Esophagus muscularis mucosa (tissue), 4 donors: ENCODE measurements around the gene CST9L. TPM values are rescaled to one million over a fixed set of nuclear protein-coding genes. Genes with fewer than 3 reads are reported as not detected.
A peak's percentile ranks its signal among the peaks of the same experiment; 100 is the strongest.
"Not testable (repeated sequence)": the region's sequence is repeated elsewhere in the genome, so short reads cannot be mapped to it uniquely, and the experiment has no call there.

Experiments used
- DNase-seq: peaks from one replicate; pipeline ENCODE4 v3.0.0-alpha.2; 2017; ENCODE audit errors: extremely low spot score
- H3K27ac ChIP-seq, 4 donors: fragments of 200-600 bp; sonication (generic); replicated peaks in 1 of 4; 1 replicate in 3 of 4; 2 replicates in 1 of 4; pipeline ENCODE4 v1.5.1; 2016 to 2019; ENCODE audit warnings: mild to moderate bottlenecking in 1 of 4
- H3K27me3 ChIP-seq, 4 donors: fragments of 200-600 bp; sonication (generic); one replicate each; pipeline versions ENCODE4 v1.5.1 to v1.6.0; 2016 to 2019
- H3K36me3 ChIP-seq, 4 donors: fragments of 200-600 bp; sonication (generic); one replicate each; pipeline ENCODE4 v1.5.1; 2016 to 2019
- H3K4me1 ChIP-seq, 4 donors: fragments of 200-600 bp; sonication (generic); one replicate each; pipeline ENCODE4 v1.5.1; 2016 to 2019
- H3K4me3 ChIP-seq, 4 donors: fragments of 200-600 bp; sonication (generic); 1 replicate in 2 of 4; 2 replicates in 2 of 4; pipeline ENCODE4 v1.5.1; 2016 to 2019; ENCODE audit warnings: mild to moderate bottlenecking in 4 of 4, moderate library complexity in 1 of 4
- H3K9me3 ChIP-seq, 4 donors: fragments of 200-600 bp; sonication (generic); 1 replicate in 3 of 4; 2 replicates in 1 of 4; pipeline ENCODE4 v1.5.1; 2016 to 2019
- CTCF ChIP-seq, 3 experiments: fragments of 200-600 bp in 2 of 3; fragments of 450-650 bp in 1 of 3; sonication (generic) in 2 of 3; IDR thresholded peaks; one replicate each; pipeline ENCODE4 v1.5.1; 2017 to 2019; ENCODE audit warnings: antibody characterized with exemption in 3 of 3, mild to moderate bottlenecking in 2 of 3, moderate library complexity in 1 of 3
- EP300 ChIP-seq: sonication (generic); formaldehyde crosslinking; IDR thresholded peaks from one replicate; pipeline ENCODE4 v1.6.1; 2017; ENCODE audit warnings: antibody characterized with exemption
- POLR2A ChIP-seq: fragments of 450-650 bp; IDR thresholded peaks from one replicate; pipeline ENCODE4 v1.6.1; 2017; ENCODE audit warnings: antibody characterized with exemption, moderate library complexity, mild to moderate bottlenecking, low read depth
- POLR2AphosphoS5 ChIP-seq, 2 donors: sonication (generic); formaldehyde crosslinking; IDR thresholded peaks; one replicate each; pipeline ENCODE4 v1.6.1; 2017; ENCODE audit warnings: antibody characterized with exemption in 2 of 2
- WGBS: methylation state at CpG from one replicate; pipeline ENCODE4 v1.1.5; 2018; 5-methylcytosine and 5-hydroxymethylcytosine counted together
- intact Hi-C: fragments of 100-400 bp; cut with DNase I; formaldehyde crosslinking; loops from one replicate; pipeline ENCODE4 v1.15.1; 2023
- total RNA-seq, 4 donors: library from RNA; depleted of rRNA; stranded (reverse); fragments of >200 nt; gene quantifications; one replicate each; pipeline versions ENCODE4 v1.1.0 to v1.2.1, GENCODE V29; 2016

The CST9L gene
- total RNA-seq, 4 donors from 2014 or later = not detected

DNA sequence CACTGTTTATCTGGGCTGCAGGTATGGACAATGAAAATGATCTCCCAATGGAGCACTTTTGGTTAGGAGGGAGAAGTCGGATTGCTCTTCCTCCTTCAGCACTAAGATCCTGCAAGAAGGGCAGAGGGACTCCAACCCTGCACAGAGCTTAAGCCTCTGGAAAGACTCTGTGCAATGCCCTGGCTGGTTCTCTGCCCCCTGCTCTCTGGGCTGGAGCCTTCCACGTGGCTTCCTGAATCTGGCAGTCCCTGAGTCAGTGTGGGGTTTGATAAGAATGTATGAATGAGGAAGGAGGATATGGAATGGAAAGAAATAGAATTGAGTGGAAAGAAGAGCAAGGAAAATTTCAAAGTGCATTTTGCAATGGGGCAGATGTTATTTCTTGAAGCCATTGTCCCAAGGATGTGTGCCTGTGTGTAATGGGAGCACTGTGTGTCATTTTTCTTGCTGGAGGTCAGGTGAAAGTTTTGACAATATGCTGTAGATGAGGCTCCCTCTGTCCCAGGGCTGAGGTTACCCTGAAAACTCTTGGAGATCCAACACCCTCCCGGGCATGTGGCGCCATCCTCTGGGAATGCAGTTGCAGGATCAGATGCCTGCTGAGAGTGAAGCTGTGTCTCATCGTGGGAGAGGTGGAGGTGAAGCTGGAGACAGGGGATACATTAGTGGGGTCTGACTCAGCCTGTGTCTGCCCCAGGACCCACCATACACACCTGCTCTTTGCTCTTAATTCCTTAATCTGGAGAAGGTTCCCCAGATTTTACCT lies 16.3 kb upstream of the CST9L start:
- Histone ChIP-seq H3K27ac (no peak overlapping the region), H3K27me3 (peaks cover 0 to 12% (median 0%) of the 10 kb centered on the region in 4 donors), H3K36me3 (no peaks in the 10 kb centered on the region), H3K4me3 (no peak overlapping the region), H3K4me1 (no peaks in the 10 kb centered on the region), H3K9me3 (no peaks in the 10 kb centered on the region)
- intact Hi-C loops = no loop called here
- peak; percentile 60 for DNase-seq
- TF ChIP-seq POLR2A (no peak), POLR2AphosphoS5 (IDR thresholded peaks at IDR 0.05) (no peak), EP300 (no peak), CTCF (IDR thresholded peaks at IDR 0.05) (no peak)
- 46% methylated on average over 5 of the region's 5 CpGs for WGBS

DNA sequence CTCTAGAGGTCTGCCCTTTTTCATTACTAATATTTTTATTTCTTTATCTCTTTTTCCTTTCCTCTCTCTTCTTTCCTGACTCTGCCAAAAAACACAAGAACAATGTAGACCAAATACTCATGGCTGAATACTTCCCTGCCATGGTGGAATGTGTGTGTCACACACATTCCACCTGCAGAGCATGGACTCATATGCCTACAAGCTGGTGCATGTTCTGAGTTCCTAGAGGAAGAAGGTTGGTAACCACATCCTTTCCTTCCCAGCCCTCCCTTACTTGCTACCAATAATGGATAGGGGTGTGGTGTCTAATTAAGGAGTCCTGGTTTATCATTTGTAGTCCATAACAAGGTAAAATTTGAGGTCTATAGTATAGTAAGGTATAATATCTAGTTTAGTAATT lies 15.2 kb upstream of the CST9L start:
- Histone ChIP-seq H3K4me1 (no peaks in the 10 kb centered on the region), H3K27me3 (peaks cover 0 to 12% (median 0%) of the 10 kb centered on the region in 4 donors), H3K36me3 (no peaks in the 10 kb centered on the region), H3K27ac (no peak overlapping the region), H3K9me3 (no peaks in the 10 kb centered on the region), H3K4me3 (no peak overlapping the region)
- intact Hi-C loops = no loop called here
- TF ChIP-seq POLR2AphosphoS5 (IDR thresholded peaks at IDR 0.05) (no peak), CTCF (IDR thresholded peaks at IDR 0.05) (no peak), EP300 (no peak), POLR2A (no peak)
- DNase-seq = no peak

GRCh38 chr20:23582293-23582692 lies 14.0 kb upstream of the CST9L start:
- H3K27ac ChIP-seq = no peak overlapping the region
- no peak overlapping the region for H3K4me3 ChIP-seq
- no peaks in the 10 kb centered on the region for H3K4me1 ChIP-seq
- peak; percentile 66 for DNase-seq
- intact Hi-C loops = no loop called here
- 100% methylated on average over 1 of the region's 1 CpG for WGBS
- no peaks in the 10 kb centered on the region for H3K36me3 ChIP-seq
- TF ChIP-seq CTCF (IDR thresholded peaks at IDR 0.05) = no peak
- H3K27me3 ChIP-seq = peaks cover 0 to 12% (median 0%) of the 10 kb centered on the region in 4 donors
- H3K9me3 ChIP-seq = peaks cover 0 to 3% (median 0%) of the 10 kb centered on the region in 4 donors

- H3K27ac ChIP-seq, H3K4me1 ChIP-seq, H3K36me3 ChIP-seq, H3K9me3 ChIP-seq, H3K4me3 ChIP-seq, DNase-seq, intact Hi-C loops: not testable (repeated sequence)
- H3K27me3 ChIP-seq = peaks cover 0 to 12% (median 0%) of the 10 kb centered on the region in 4 donors
- WGBS = 83% methylated on average over 3 of the region's 9 CpGs
Measured at GRCh38 chr20:23581833-23582232, 13.5 kb upstream of the CST9L start.

GRCh38 chr20:23574977-23575376 lies 6.7 kb upstream of the CST9L start:
- H3K4me1 ChIP-seq = no peaks in the 10 kb centered on the region
- H3K4me3 ChIP-seq = no peak overlapping the region
- H3K36me3 ChIP-seq = no peaks in the 10 kb centered on the region
- TF ChIP-seq CTCF (IDR thresholded peaks at IDR 0.05) (no peak), POLR2A (no peak), EP300 (no peak), POLR2AphosphoS5 (IDR thresholded peaks at IDR 0.05) (no peak)
- H3K9me3 ChIP-seq = peaks cover 0 to 4% (median 0%) of the 10 kb centered on the region in 4 donors
- H3K27me3 ChIP-seq = no peaks in the 10 kb centered on the region
- no peak for DNase-seq
- intact Hi-C loops = no loop called here
- no peak overlapping the region for H3K27ac ChIP-seq
